ENCODE measurements around the gene SSX3. TPM values are rescaled to one million over a fixed set of nuclear protein-coding genes. Genes with fewer than 3 reads are reported as not detected.
"Not testable (repeated sequence)": the region's sequence is repeated elsewhere in the genome, so short reads cannot be mapped to it uniquely, and the experiment has no call there.

Gene SSX3
- polyA plus RNA-seq (ENCODE audit: insufficient read length in 10 of 10), result not detected
- long read RNA-seq, donor 1, result 0 reads
- long read RNA-seq, donor 2, result 0 reads
- long read RNA-seq, donor 3, result 0 reads
- long read RNA-seq, donor 4, result 0 reads
- long read RNA-seq, donor 5, result 0 reads
- long read RNA-seq, donor 6, result 0 reads
- long read RNA-seq, donor 7, result 0 reads
- long read RNA-seq, donor 8, result 0 reads
- long read RNA-seq, donor 9, result 0 reads

- DNase-seq, result not testable (repeated sequence)
These were observed at the start of gene SSX3 for GRCh38 chrX:48356315-48357094. Gene SSX3 (minus strand): TSS chrX:48356703. CDS start chrX:48355249, 1,454 bp downstream.

- not testable (repeated sequence) for DNase-seq
These were observed 41.3 kb upstream of the SSX3 start for GRCh38 chrX:48397825-48398224.

- DNase-seq, result not testable (repeated sequence)
These were observed 40.4 kb upstream of the SSX3 start for GRCh38 chrX:48396931-48397330.

- DNase-seq, result not testable (repeated sequence)
These were observed 26.7 kb upstream of the SSX3 start, which contains the start of gene SSX4 for GRCh38 chrX:48383239-48383638. Gene SSX4 (plus strand): TSS chrX:48383539. CDS start chrX:48384054, 515 bp downstream.

- not testable (repeated sequence) for DNase-seq
These were observed 13.9 kb upstream of the SSX3 start for GRCh38 chrX:48370408-48370807.

- DNase-seq, result not testable (repeated sequence)
These were observed 11.4 kb upstream of the SSX3 start for GRCh38 chrX:48367717-48368408.

GRCh38 chrX:48359281-48359680 lies 2.8 kb upstream of the SSX3 start:
- DNase-seq, result not testable (repeated sequence)

- no peak for DNase-seq
These were observed 1.2 kb upstream of the SSX3 start for GRCh38 chrX:48357681-48358080.

- DNase-seq, result not testable (repeated sequence)
These were observed 10.4 kb downstream of the SSX3 start for GRCh38 chrX:48346059-48346458.

- not testable (repeated sequence) for DNase-seq
These were observed 42.5 kb downstream of the SSX3 start for GRCh38 chrX:48313996-48314395.

- no peak for DNase-seq
These were observed 50.3 kb downstream of the SSX3 start for GRCh38 chrX:48306175-48306574.

Other genes starting within 250 kb of the SSX3 start
- gene SPACA5B, start 226.1 kb downstream of the SSX3 start, polyA plus RNA-seq (ENCODE audit: insufficient read length in 10 of 10), result not detected
- gene SSX5, start 159.9 kb downstream of the SSX3 start, polyA plus RNA-seq (ENCODE audit: insufficient read length in 10 of 10), result not detected
- not detected for gene SSX1, start 101.3 kb downstream of the SSX3 start, polyA plus RNA-seq (ENCODE audit: insufficient read length in 10 of 10)
- not detected for gene SSX4, start 26.8 kb upstream of the SSX3 start, polyA plus RNA-seq (ENCODE audit: insufficient read length in 10 of 10)
- gene SSX4B, start 55.3 kb upstream of the SSX3 start, polyA plus RNA-seq (ENCODE audit: insufficient read length in 10 of 10), result not detected
- gene SLC38A5, start 113.6 kb upstream of the SSX3 start, polyA plus RNA-seq (ENCODE audit: insufficient read length in 10 of 10), result 10 to 100 TPM in 1 of 10 donors, 1 to 10 TPM in 9; 5.0 to 10.5 (median 7.9) TPM
- 10 to 100 TPM; 22.5 to 35.8 (median 26.3) TPM for gene FTSJ1, start 119.5 kb upstream of the SSX3 start, polyA plus RNA-seq (ENCODE audit: insufficient read length in 10 of 10)
- gene PORCN, start 152.3 kb upstream of the SSX3 start, polyA plus RNA-seq (ENCODE audit: insufficient read length in 10 of 10), result 1 to 10 TPM; 2.3 to 4.7 (median 3.7) TPM
- 10 to 100 TPM; 14.4 to 24.9 (median 16.5) TPM for gene EBP, start 165.1 kb upstream of the SSX3 start, polyA plus RNA-seq (ENCODE audit: insufficient read length in 10 of 10)
- gene TBC1D25, start 183.0 kb upstream of the SSX3 start, polyA plus RNA-seq (ENCODE audit: insufficient read length in 10 of 10), result 10 to 100 TPM in 1 of 10 donors, 1 to 10 TPM in 9; 6.8 to 10.1 (median 8.4) TPM
- 100 to 1,000 TPM; 227 to 395 (median 356) TPM for gene RBM3, start 217.8 kb upstream of the SSX3 start, polyA plus RNA-seq (ENCODE audit: insufficient read length in 10 of 10)
- 100 to 1,000 TPM in 2 of 10 donors, 10 to 100 TPM in 8; 83.4 to 115 (median 94.9) TPM for gene WDR13, start 240.8 kb upstream of the SSX3 start, polyA plus RNA-seq (ENCODE audit: insufficient read length in 10 of 10)

Measured in muscle of back (tissue), 13 donors.